Uterus (tissue), 2 donors: ENCODE results near the gene GABRR3.

Experiments used
- POLR2A ChIP-seq, 2 donors: fragments of 450-650 bp; IDR thresholded peaks; one replicate each; pipeline ENCODE4 v1.6.1; 2016; ENCODE audit warnings: antibody characterized with exemption in 2 of 2, mild to moderate bottlenecking in 1 of 2, moderate library complexity in 1 of 2
- TF ChIP-seq, protein P1 (sequence below), 4 experiments: fragments of 200-600 bp in 2 of 4; fragments of 450-650 bp in 2 of 4; sonication (generic) in 2 of 4; IDR thresholded peaks; one replicate each; pipeline ENCODE4 v1.5.1; 2016 to 2019; ENCODE audit warnings: antibody characterized with exemption in 4 of 4, mild to moderate bottlenecking in 2 of 4, moderate library complexity in 1 of 4

- TF ChIP-seq, protein P1, sequence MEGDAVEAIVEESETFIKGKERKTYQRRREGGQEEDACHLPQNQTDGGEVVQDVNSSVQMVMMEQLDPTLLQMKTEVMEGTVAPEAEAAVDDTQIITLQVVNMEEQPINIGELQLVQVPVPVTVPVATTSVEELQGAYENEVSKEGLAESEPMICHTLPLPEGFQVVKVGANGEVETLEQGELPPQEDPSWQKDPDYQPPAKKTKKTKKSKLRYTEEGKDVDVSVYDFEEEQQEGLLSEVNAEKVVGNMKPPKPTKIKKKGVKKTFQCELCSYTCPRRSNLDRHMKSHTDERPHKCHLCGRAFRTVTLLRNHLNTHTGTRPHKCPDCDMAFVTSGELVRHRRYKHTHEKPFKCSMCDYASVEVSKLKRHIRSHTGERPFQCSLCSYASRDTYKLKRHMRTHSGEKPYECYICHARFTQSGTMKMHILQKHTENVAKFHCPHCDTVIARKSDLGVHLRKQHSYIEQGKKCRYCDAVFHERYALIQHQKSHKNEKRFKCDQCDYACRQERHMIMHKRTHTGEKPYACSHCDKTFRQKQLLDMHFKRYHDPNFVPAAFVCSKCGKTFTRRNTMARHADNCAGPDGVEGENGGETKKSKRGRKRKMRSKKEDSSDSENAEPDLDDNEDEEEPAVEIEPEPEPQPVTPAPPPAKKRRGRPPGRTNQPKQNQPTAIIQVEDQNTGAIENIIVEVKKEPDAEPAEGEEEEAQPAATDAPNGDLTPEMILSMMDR (IDR thresholded peaks at IDR 0.05): no peak
- no peak for TF ChIP-seq POLR2A (IDR thresholded peaks at IDR 0.05)
These were observed 14.2 kb upstream of the GABRR3 start for GRCh38 chr3:98049271-98049670.
